GM18858 (cell line): ENCODE data around the gene SLC38A2.
"Not testable (repeated sequence)": the region's sequence is repeated elsewhere in the genome, so short reads cannot be mapped to it uniquely, and the experiment has no call there.

Experiments
- ATAC-seq: cut with Tn5 transposase; IDR thresholded peaks from one replicate; pipeline ENCODE4 v1.9.1; 2021; ENCODE audit not compliant: unreplicated experiment

The SLC38A2 gene

GRCh38 chr12:46332260-46332659, 40.3 kb downstream of the SLC38A2 start:
- no peak for ATAC-seq

- ATAC-seq: not testable (repeated sequence)
These were observed 47.5 kb downstream of the SLC38A2 start for GRCh38 chr12:46325075-46325474.

DNA sequence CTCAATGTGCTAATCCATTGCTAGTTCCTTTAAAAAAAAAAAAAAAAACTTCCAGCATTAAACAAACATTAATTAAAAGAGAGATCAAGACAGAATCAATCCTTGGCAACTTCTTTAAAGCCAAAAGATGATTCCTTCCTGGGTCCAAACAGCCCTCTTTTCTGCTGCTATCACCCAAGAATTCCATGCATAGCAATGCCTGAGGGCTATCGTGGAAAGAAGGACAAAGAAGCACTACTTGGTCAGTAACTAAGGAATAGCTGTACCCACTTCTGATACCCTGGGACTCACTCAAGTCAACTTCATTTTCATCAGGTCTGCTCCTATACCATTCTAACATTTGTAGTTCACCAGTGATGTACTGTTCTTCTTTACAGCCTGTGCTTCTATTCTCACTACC, 51.8 kb downstream of the SLC38A2 start:
- no peak for ATAC-seq

DNA sequence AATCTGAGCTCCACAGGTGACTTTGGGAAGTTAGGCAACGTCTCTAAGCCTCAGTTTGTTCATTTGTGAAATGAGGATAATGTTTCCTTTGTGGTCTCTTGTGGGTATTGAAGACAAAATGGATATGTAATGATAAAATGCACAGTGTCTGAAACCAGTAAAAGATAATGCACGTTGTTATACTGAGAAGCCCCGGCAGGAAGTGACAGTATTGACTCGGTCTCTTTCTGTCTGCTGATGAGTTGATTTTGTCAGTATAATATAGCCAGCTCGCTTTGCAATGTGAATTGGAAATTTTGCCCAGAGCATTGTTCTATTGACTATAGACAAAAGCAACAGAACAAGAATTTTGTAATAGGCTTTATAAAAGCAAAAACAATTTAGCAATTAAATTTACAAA, 54.5 kb downstream of the SLC38A2 start:
- ATAC-seq: no peak
